BE2C (cell line): Measurements from ENCODE around the gene NDEL1.

Experiments
- DNase-seq: peaks from one replicate; pipeline ENCODE4 v3.0.0-alpha.2; 2020
- H3K27me3 ChIP-seq: fragments of 250-450 bp; sonication (Bioruptor Pico); 2 replicates; pipeline ENCODE4 v1.5.1; 2020; ENCODE audit warnings: mild to moderate bottlenecking
- H3K36me3 ChIP-seq: fragments of 250-450 bp; sonication (Bioruptor Pico); 2 replicates; pipeline ENCODE4 v1.5.1; 2020; ENCODE audit warnings: mild to moderate bottlenecking
- H3K4me1 ChIP-seq: fragments of 250-450 bp; sonication (Bioruptor Pico); 2 replicates; pipeline ENCODE4 v1.5.1; 2020
- H3K4me3 ChIP-seq: 2 replicates; pipeline ENCODE4 v1.5.1; 2011; ENCODE audit warnings: low read depth, low read length
- H3K9me3 ChIP-seq: fragments of 250-450 bp; sonication (Bioruptor Pico); 2 replicates; pipeline ENCODE4 v1.5.1; 2020
- CTCF ChIP-seq: IDR thresholded peaks from 2 replicates; pipeline ENCODE4 v1.5.1; 2012; ENCODE audit warnings: mild to moderate bottlenecking, low read depth, low read length

Gene NDEL1

DNA sequence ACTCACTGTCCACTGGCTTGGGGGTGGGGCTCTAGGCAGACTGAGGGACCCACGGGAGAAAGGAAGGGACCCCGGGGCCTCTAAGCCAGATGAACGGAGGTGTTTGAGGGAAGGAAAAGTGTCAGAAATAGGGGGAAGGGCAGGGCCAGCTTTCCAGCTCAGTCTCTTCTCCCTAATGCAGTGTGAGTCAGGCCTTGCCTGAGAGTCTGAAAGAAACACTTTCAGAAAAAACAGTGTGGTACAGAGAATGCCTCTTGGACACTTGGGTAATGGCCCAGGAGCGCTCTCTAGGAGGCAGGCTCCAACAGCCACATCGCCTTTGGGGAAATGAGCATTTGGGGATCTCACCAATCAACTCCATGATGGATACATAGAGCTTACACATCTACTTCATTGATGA, 46.9 kb downstream of the NDEL1 start:
- no peak for DNase-seq
- Histone ChIP-seq H3K27me3 (no peaks in the 10 kb centered on the region), H3K9me3 (no peaks in the 10 kb centered on the region), H3K36me3 (peaks cover 12% of the 10 kb centered on the region), H3K4me3 (no peak overlapping the region), H3K4me1 (no peaks in the 10 kb centered on the region)
- no peak for TF ChIP-seq CTCF

DNA sequence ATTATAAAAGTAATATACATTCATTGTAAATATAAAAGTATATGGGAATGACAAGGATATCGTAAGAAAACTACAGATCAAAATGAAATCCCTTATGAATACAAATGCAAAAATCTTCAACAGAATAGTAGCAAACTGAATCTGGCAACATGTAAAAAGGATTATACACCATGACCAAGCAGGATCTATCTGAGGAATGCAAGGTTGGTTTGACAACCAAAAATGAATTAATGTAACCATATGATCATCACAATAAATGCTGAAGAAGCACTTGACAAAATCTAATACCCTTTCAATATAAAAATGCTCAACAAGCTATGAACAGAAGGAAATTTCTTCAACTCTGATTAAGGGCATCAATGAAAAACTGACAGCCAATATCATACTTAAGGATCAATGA, 48.8 kb downstream of the NDEL1 start:
- TF ChIP-seq CTCF, result no peak
- Histone ChIP-seq H3K4me3 (no peak overlapping the region), H3K36me3 (peaks cover 3% of the 10 kb centered on the region), H3K4me1 (no peaks in the 10 kb centered on the region), H3K27me3 (no peaks in the 10 kb centered on the region), H3K9me3 (no peaks in the 10 kb centered on the region)
- no peak for DNase-seq

- no peak for DNase-seq
- H3K4me1 ChIP-seq, result no peaks in the 10 kb centered on the region
- no peaks in the 10 kb centered on the region for H3K27me3 ChIP-seq
- no peak overlapping the region for H3K4me3 ChIP-seq
- H3K36me3 ChIP-seq, result peaks cover 4% of the 10 kb centered on the region
- no peak for TF ChIP-seq CTCF
- H3K9me3 ChIP-seq, result no peaks in the 10 kb centered on the region
These were observed 49.8 kb downstream of the NDEL1 start for GRCh38 chr17:8485491-8485890.

- H3K4me1 ChIP-seq, result no peaks in the 10 kb centered on the region
- peaks cover 8% of the 10 kb centered on the region for H3K36me3 ChIP-seq
- DNase-seq, result no peak
- no peak for TF ChIP-seq CTCF
- no peaks in the 10 kb centered on the region for H3K9me3 ChIP-seq
- H3K4me3 ChIP-seq, result no peak overlapping the region
- no peaks in the 10 kb centered on the region for H3K27me3 ChIP-seq
These were observed 51.5 kb downstream of the NDEL1 start for GRCh38 chr17:8487130-8487645.

DNA sequence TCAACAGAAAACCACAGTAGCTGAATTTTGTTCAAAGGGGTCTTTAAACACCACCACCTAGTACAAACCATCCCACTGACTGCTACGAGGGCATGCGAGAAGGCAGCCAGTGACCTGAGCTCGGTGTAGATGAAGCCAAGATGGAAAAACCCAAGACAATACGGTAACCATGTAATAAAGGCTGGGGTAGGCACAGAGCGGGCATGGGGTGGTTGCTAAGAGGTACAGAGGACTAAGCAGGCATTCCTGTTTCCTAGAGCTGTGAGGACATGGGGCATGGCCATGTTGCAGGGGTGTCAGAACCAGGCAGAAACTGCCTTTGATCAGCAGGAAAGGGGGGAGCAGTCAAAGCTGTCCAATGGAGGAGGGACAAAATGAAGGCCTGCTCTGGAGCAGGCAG, 52.1 kb downstream of the NDEL1 start:
- no peaks in the 10 kb centered on the region for H3K4me1 ChIP-seq
- no peak overlapping the region for H3K4me3 ChIP-seq
- H3K36me3 ChIP-seq, result peaks cover 5% of the 10 kb centered on the region
- no peaks in the 10 kb centered on the region for H3K27me3 ChIP-seq
- DNase-seq, result no peak
- no peaks in the 10 kb centered on the region for H3K9me3 ChIP-seq
- TF ChIP-seq CTCF, result no peak

- DNase-seq, result no peak
- no peaks in the 10 kb centered on the region for H3K27me3 ChIP-seq
- H3K9me3 ChIP-seq, result no peaks in the 10 kb centered on the region
- TF ChIP-seq CTCF, result no peak
- peaks cover 5% of the 10 kb centered on the region for H3K36me3 ChIP-seq
- no peak overlapping the region for H3K4me3 ChIP-seq
- no peaks in the 10 kb centered on the region for H3K4me1 ChIP-seq
These were observed 52.8 kb downstream of the NDEL1 start for GRCh38 chr17:8488491-8488890.
